SK-N-SH (cell line): ENCODE measurements around the gene ABCG5. TPM values are rescaled to one million over a fixed set of nuclear protein-coding genes. Genes with fewer than 3 reads are reported as not detected.
A peak's percentile ranks its signal among the peaks of the same experiment; 100 is the strongest.

Source experiments
- CTCF ChIA-PET: fragments of 300-600, 350-600 bp; formaldehyde crosslinking; extraction: SDS; loops from one replicate; lab custom pipeline; 2021; lab: Yijun Ruan, JAX
- POLR2A ChIA-PET: fragments of 350-600 bp; sonication (Branson Sonifier 250); formaldehyde crosslinking; extraction: SDS; loops from one replicate; lab custom pipeline; 2020; ENCODE audit warnings: antibody characterized with exemption, inconsistent platforms; lab: Yijun Ruan, JAX
- DNase-seq: peaks from one replicate; pipeline ENCODE4 v3.0.0; 2012
- H2AFZ ChIP-seq: fragments of 200-600 bp; sonication (generic); 2 replicates; pipeline ENCODE4 v1.8.1; 2016; ENCODE audit warnings: antibody characterized with exemption, mild to moderate bottlenecking, low read depth
- H3F3A ChIP-seq: fragments of 200-600 bp; sonication (generic); replicated peaks from 2 replicates; pipeline ENCODE3; 2016; ENCODE audit warnings: antibody characterized with exemption, mild to moderate bottlenecking; ENCODE audit not compliant: insufficient read depth
- H3K27ac ChIP-seq, 2 experiments: fragments of 200-500 bp in 1 of 2; fragments of 200-600 bp in 1 of 2; sonication (Bioruptor generic) in 1 of 2; sonication (generic), shearing (Covaris generic) in 1 of 2; 2 replicates each; pipeline versions ENCODE4 v1.5.1 to v1.6.1; 2014 to 2016; ENCODE audit warnings: low read depth in 2 of 2, inconsistent platforms in 1 of 2, low read length in 1 of 2, mild to moderate bottlenecking in 1 of 2, mixed read lengths in 1 of 2
- H3K27me3 ChIP-seq: fragments of 200-600 bp; sonication (generic), shearing (Covaris generic); 2 replicates; pipeline ENCODE4 v1.6.1; 2016; ENCODE audit warnings: mixed run types; ENCODE audit not compliant: insufficient read depth
- H3K36me3 ChIP-seq, 2 experiments: fragments of 200-500 bp in 1 of 2; fragments of 200-600 bp in 1 of 2; sonication (Bioruptor generic) in 1 of 2; sonication (generic) in 1 of 2; replicated peaks in 1 of 2; 2 replicates each; pipeline versions ENCODE3 to v1.5.1; 2014 to 2016; ENCODE audit warnings: low read length in 1 of 2, mild to moderate bottlenecking in 1 of 2; ENCODE audit not compliant: insufficient read depth in 2 of 2, control insufficient read depth in 1 of 2
- H3K4me1 ChIP-seq, 2 experiments: fragments of 200-500 bp in 1 of 2; fragments of 200-600 bp in 1 of 2; sonication (Bioruptor generic) in 1 of 2; sonication (generic), shearing (Covaris generic) in 1 of 2; 2 replicates each; pipeline versions ENCODE4 v1.5.1 to v1.6.1; 2014 to 2016; ENCODE audit warnings: low read depth in 1 of 2, low read length in 1 of 2, mixed run types in 1 of 2; ENCODE audit not compliant: insufficient read depth in 2 of 2, control insufficient read depth in 1 of 2
- H3K4me2 ChIP-seq: fragments of 200-600 bp; sonication (generic), shearing (Covaris generic); 2 replicates; pipeline ENCODE4 v1.6.1; 2017; ENCODE audit warnings: mixed run types
- H3K4me3 ChIP-seq, 2 experiments: fragments of 200-500 bp in 1 of 2; fragments of 200-600 bp in 1 of 2; sonication (Bioruptor generic) in 1 of 2; sonication (generic), shearing (Covaris generic) in 1 of 2; 2 replicates each; pipeline versions ENCODE4 v1.5.1 to v1.8.1; 2014 to 2016; ENCODE audit warnings: low read depth in 2 of 2, inconsistent platforms in 1 of 2, low read length in 1 of 2, mild to moderate bottlenecking in 1 of 2, mixed read lengths in 1 of 2, moderate library complexity in 1 of 2
- H3K79me2 ChIP-seq: fragments of 200-600 bp; sonication (generic); 2 replicates; pipeline ENCODE4 v1.8.1; 2017; ENCODE audit warnings: mild to moderate bottlenecking; ENCODE audit not compliant: insufficient read depth
- H3K9ac ChIP-seq: fragments of 200-600 bp; sonication (generic); 2 replicates; pipeline ENCODE4 v1.6.1; 2017; ENCODE audit warnings: mixed run types
- H3K9me2 ChIP-seq: fragments of 200-600 bp; sonication (generic); 2 replicates; pipeline ENCODE4 v1.6.1; 2017; ENCODE audit warnings: mixed run types
- H3K9me3 ChIP-seq: fragments of 200-600 bp; sonication (generic); 2 replicates; pipeline ENCODE4 v1.6.1; 2017; ENCODE audit warnings: mixed run types, mild to moderate bottlenecking, moderate library complexity
- H4K20me1 ChIP-seq: fragments of 200-600 bp; sonication (generic); 2 replicates; pipeline ENCODE4 v1.6.1; 2017; ENCODE audit warnings: mild to moderate bottlenecking, mixed run types; ENCODE audit not compliant: insufficient read depth
- CHD2 ChIP-seq: fragments of 150-350 bp; IDR thresholded peaks from 2 replicates; pipeline ENCODE4 v1.6.1; 2018; ENCODE audit warnings: low read length; ENCODE audit not compliant: partially characterized antibody
- CTCF ChIP-seq: fragments of 200-600 bp; sonication (generic); IDR thresholded peaks from 2 replicates; pipeline ENCODE4 v1.6.1; 2017; ENCODE audit warnings: antibody characterized with exemption, mild to moderate bottlenecking, moderate library complexity
- RAD21 ChIP-seq: IDR thresholded peaks from 2 replicates; pipeline ENCODE4 v1.6.1; 2012; ENCODE audit warnings: mild to moderate bottlenecking, low read length
- RCOR1 ChIP-seq: fragments of 150-350 bp; IDR thresholded peaks from 2 replicates; pipeline ENCODE4 v1.6.1; 2017; ENCODE audit warnings: antibody characterized with exemption, low read length
- REST ChIP-seq: IDR thresholded peaks from 2 replicates; pipeline ENCODE4 v1.6.1; 2012; ENCODE audit warnings: mild to moderate bottlenecking, low read depth, low read length, moderate library complexity
- SIN3A ChIP-seq: IDR thresholded peaks from 2 replicates; pipeline ENCODE4 v1.6.1; 2012; ENCODE audit warnings: low read depth, mild to moderate bottlenecking, low read length, moderate library complexity, borderline replicate concordance
- SMC3 ChIP-seq: IDR thresholded peaks from 2 replicates; pipeline ENCODE4 v1.6.1; 2012; ENCODE audit warnings: low read depth, low read length, improper control_type of control experiment
- whole genome bisulfite sequencing: methylation state at CpG from one replicate; pipeline ENCODE4 v1.1.6; 2017; ENCODE audit warnings: low lambda C conversion rate; 5-methylcytosine and 5-hydroxymethylcytosine counted together
- polyA plus RNA-seq, 3 experiments: library from polyadenylated mRNA; depleted of rRNA; stranded (reverse); fragments of >200 nt; gene quantifications; 2 replicates each; pipeline ENCODE4 v1.2.3, GENCODE V29; 2012

Gene ABCG5
- polyA plus RNA-seq, 1 of the 3 experiments (the other 2 are of a cell fraction): not detected

GRCh38 chr2:43877782-43878464, 39.3 kb upstream of the ABCG5 start:
- H3K27ac ChIP-seq: no peak overlapping the region

More at GRCh38 chr2:43877782-43878464, 39.3 kb upstream of the ABCG5 start:
- H3K4me3 ChIP-seq: peak overlapping the region in 1 of 2 experiments; percentile 38; a peak in 1 of 4 replicates
- no peak overlapping the region for H3K9ac ChIP-seq
- H3K27me3 ChIP-seq: no peaks in the 10 kb centered on the region; the same call in 1 of the 2 replicates
- H3F3A ChIP-seq: peaks cover 3% of the 10 kb centered on the region
- ChIA-PET POLR2A (no interaction called here), CTCF (interaction anchor here (0.6 to 2.2 kb wide), 99 partner anchors 9 to 1661 kb away, joined by 3 to 77 read pairs (median 4); partner anchors contain the start of genes ABCG5 and ABCG8)
- H3K79me2 ChIP-seq: no peaks in the 10 kb centered on the region
- no peaks in the 10 kb centered on the region for H3K9me2 ChIP-seq
- no peaks in the 10 kb centered on the region for H3K9me3 ChIP-seq
- H3K4me1 ChIP-seq: peaks cover 0 to 7% of the 10 kb centered on the region in 2 experiments; a peak in 1 of 4 replicates
- 46% methylated on average over 16 of the region's 16 CpGs for WGBS
- no peak overlapping the region for H2AFZ ChIP-seq
- H4K20me1 ChIP-seq: no peaks in the 10 kb centered on the region
- TF ChIP-seq RCOR1: 0 out of 2 replicates have a peak, but pooled peaks have one; percentile 24
- TF ChIP-seq SIN3A: no peak
- peak; percentile 84 for TF ChIP-seq SMC3
- TF ChIP-seq CHD2: peak; percentile 50
- TF ChIP-seq REST: no peak
- peak; percentile 96 for TF ChIP-seq RAD21
- TF ChIP-seq CTCF: peak; percentile 98
- DNase-seq: peak; percentile 87
- no peaks in the 10 kb centered on the region for H3K36me3 ChIP-seq
- no peak overlapping the region for H3K4me2 ChIP-seq
